PC-3 (cell line): ENCODE measurements around the gene HIP1R. TPM values are rescaled to one million over a fixed set of nuclear protein-coding genes. Genes with fewer than 3 reads are reported as not detected.

Experiments used
- ATAC-seq: fragments of 200-7000 bp; cut with Tn5 transposase; 2 replicates; pipeline ENCODE4 v1.9.1; 2020; ENCODE audit warnings: mild to moderate bottlenecking, moderate library complexity
- BruUV-seq: library from RNA; stranded (reverse); fragments of 400-500 nt; replicated peaks from 2 replicates; lab custom pipeline; 2021; lab: Mats Ljungman, UMichigan
- CTCF ChIA-PET: fragments of 300-600 bp; sonication (Branson Sonifier 250); formaldehyde crosslinking; loops from one replicate; lab custom pipeline; 2022; ENCODE audit warnings: antibody characterized with exemption; lab: Charles Lee
- POLR2A ChIA-PET: fragments of 300-600 bp; sonication (Branson Sonifier 250); formaldehyde crosslinking; loops from one replicate; lab custom pipeline; 2022; ENCODE audit warnings: antibody characterized with exemption; ENCODE audit not compliant: unreplicated experiment; lab: Charles Lee
- DNase-seq: peaks from one replicate; pipeline ENCODE4 v3.0.0-alpha.2; 2015
- H2AFZ ChIP-seq: fragments of 300-600 bp; sonication (generic); 2 replicates; pipeline ENCODE4 v1.6.0; 2016; ENCODE audit warnings: antibody characterized with exemption, low read length
- H3F3A ChIP-seq: fragments of 300-600 bp; sonication (generic); one replicate; pipeline ENCODE4 v1.6.0; 2017; ENCODE audit warnings: antibody characterized with exemption, low read length, control low read depth, mild to moderate bottlenecking; ENCODE audit not compliant: unreplicated experiment
- H3K27ac ChIP-seq: fragments of 300-600 bp; sonication (generic); 2 replicates; pipeline ENCODE4 v1.5.1; 2016; ENCODE audit warnings: mild to moderate bottlenecking, low read length
- H3K27me3 ChIP-seq: fragments of 300-600 bp; sonication (generic); 2 replicates; pipeline ENCODE4 v1.6.1; 2016; ENCODE audit warnings: low read length, mixed read lengths
- H3K36me3 ChIP-seq: fragments of 300-600 bp; sonication (generic); 2 replicates; pipeline ENCODE4 v1.6.1; 2016; ENCODE audit warnings: low read depth, mixed run types, low read length, mixed read lengths
- H3K4me1 ChIP-seq: fragments of 300-600 bp; sonication (generic); 2 replicates; pipeline ENCODE4 v1.5.1; 2016; ENCODE audit warnings: low read length; ENCODE audit not compliant: insufficient read depth
- H3K4me2 ChIP-seq: fragments of 300-600 bp; sonication (generic); 2 replicates; pipeline ENCODE4 v1.6.0; 2016; ENCODE audit warnings: low read length
- H3K4me3 ChIP-seq: fragments of 300-600 bp; sonication (generic); 2 replicates; pipeline ENCODE4 v1.5.1; 2016; ENCODE audit warnings: mild to moderate bottlenecking, low read length, mixed read lengths
- H3K79me2 ChIP-seq: fragments of 300-600 bp; sonication (generic); 2 replicates; pipeline ENCODE4 v1.6.1; 2017; ENCODE audit warnings: low read length, mixed read lengths
- H3K9ac ChIP-seq: fragments of 300-600 bp; sonication (generic); 2 replicates; pipeline ENCODE4 v1.6.0; 2016; ENCODE audit warnings: mild to moderate bottlenecking, low read length
- H3K9me2 ChIP-seq: fragments of 300-600 bp; sonication (generic); replicated peaks from 2 replicates; pipeline ENCODE4 v1.6.1; 2016; ENCODE audit warnings: mixed run types, low read length, mixed read lengths
- H3K9me3 ChIP-seq: fragments of 300-600 bp; sonication (generic); 2 replicates; pipeline ENCODE4 v1.6.1; 2016; ENCODE audit warnings: low read length, mixed read lengths
- H4K20me1 ChIP-seq: fragments of 300-600 bp; sonication (generic); 2 replicates; pipeline ENCODE4 v1.6.1; 2016; ENCODE audit warnings: low read length, mixed read lengths
- CTCF ChIP-seq: fragments of 300-600 bp; sonication (generic); conservative IDR thresholded peaks from 2 replicates; pipeline ENCODE4 v1.5.1; 2017; ENCODE audit warnings: antibody characterized with exemption, low read depth, mild to moderate bottlenecking, low read length
- EZH2 ChIP-seq: fragments of 300-600 bp; sonication (generic); IDR thresholded peaks from one replicate; pipeline ENCODE4 v1.6.1; 2017; ENCODE audit warnings: antibody characterized with exemption, mild to moderate bottlenecking, low read length; ENCODE audit not compliant: unreplicated experiment
- EZH2phosphoT487 ChIP-seq: fragments of 300-600 bp; sonication (generic); IDR thresholded peaks from 2 replicates; pipeline ENCODE4 v1.6.1; 2018; ENCODE audit warnings: mild to moderate bottlenecking, antibody characterized with exemption, low read length, borderline replicate concordance
- intact Hi-C: fragments of 100-400 bp; cut with micrococcal nuclease; formaldehyde crosslinking; loops from 2 replicates; pipeline ENCODE4 v1.9.0; 2023
- total RNA-seq: library from RNA; depleted of rRNA; stranded (reverse); fragments of >200 nt; gene quantifications from 2 replicates; pipeline ENCODE4 v1.2.3, GENCODE V29; 2014

HIP1R gene
- total RNA-seq, 1 experiment from 2014 or later, result 46.1 TPM

- H3K4me2 ChIP-seq, result no peak overlapping the region
- BruUV-seq, result no TSS peak
- intact Hi-C loops, result no loop called here
- POLR2A ChIA-PET, result interaction anchor here (0.6 kb wide), 1 partner anchor 23 kb away, joined by 7 read pairs; no protein-coding TSS in a partner anchor
- H2AFZ ChIP-seq, result no peak overlapping the region
- H3F3A ChIP-seq, result no peaks in the 10 kb centered on the region
- H3K4me1 ChIP-seq, result peaks cover 22% of the 10 kb centered on the region
- CTCF ChIA-PET, result no interaction called here
- DNase-seq, result no peak
- no peak overlapping the region for H3K4me3 ChIP-seq
- peaks cover 22% of the 10 kb centered on the region for H4K20me1 ChIP-seq
- peaks cover 49% of the 10 kb centered on the region for H3K36me3 ChIP-seq
- no peaks in the 10 kb centered on the region for H3K9me2 ChIP-seq
- no peak overlapping the region for H3K9ac ChIP-seq
- peaks cover 70% of the 10 kb centered on the region for H3K79me2 ChIP-seq
- no peak overlapping the region for H3K27ac ChIP-seq
- ATAC-seq, result no peak
- TF ChIP-seq EZH2, result no peak
- no peak for TF ChIP-seq CTCF
- TF ChIP-seq EZH2phosphoT487, result no peak
- no peaks in the 10 kb centered on the region for H3K27me3 ChIP-seq
- H3K9me3 ChIP-seq, result no peaks in the 10 kb centered on the region
These were observed 35.0 kb downstream of the HIP1R start for GRCh38 chr12:122870163-122870842.

GRCh38 chr12:122870867-122871664 is 35.8 kb downstream of the HIP1R start:
- Histone ChIP-seq H2AFZ (no peak overlapping the region), H3K36me3 (peaks cover 43% of the 10 kb centered on the region), H3K9me3 (no peaks in the 10 kb centered on the region), H3K4me1 (peaks cover 22% of the 10 kb centered on the region), H3K79me2 (peaks cover 77% of the 10 kb centered on the region), H3K27me3 (no peaks in the 10 kb centered on the region), H3K9me2 (no peaks in the 10 kb centered on the region), H3K4me2 (no peak overlapping the region), H3K4me3 (no peak overlapping the region), H4K20me1 (peaks cover 22% of the 10 kb centered on the region), H3F3A (no peaks in the 10 kb centered on the region), H3K9ac (no peak overlapping the region), H3K27ac (peak overlapping the region; percentile 37; the same call in 1 of the 2 replicates)
- DNase-seq, result no peak
- intact Hi-C loops, result no loop called here
- ATAC-seq, result no peak
- no peak for TF ChIP-seq CTCF
- no peak for TF ChIP-seq EZH2
- TF ChIP-seq EZH2phosphoT487, result no peak
- BruUV-seq, result no TSS peak
- CTCF ChIA-PET, result no interaction called here
- POLR2A ChIA-PET, result interaction anchor here (0.6 kb wide), 2 partner anchors 20 to 22 kb away, joined by 3 to 7 read pairs; no protein-coding TSS in a partner anchor
